GM10847 (cell line): Measurements from ENCODE around the gene ARMH3.

Experiments used
- POLR2A ChIP-seq: IDR thresholded peaks from 2 replicates; pipeline ENCODE4 v1.6.1; 2011; ENCODE audit not compliant: insufficient read length; ENCODE audit errors: extremely low read depth

The ARMH3 gene

GRCh38 chr10:101830322-101831168 lies 225.4 kb downstream of the ARMH3 start:
- peak; percentile 44 for TF ChIP-seq POLR2A

DNA sequence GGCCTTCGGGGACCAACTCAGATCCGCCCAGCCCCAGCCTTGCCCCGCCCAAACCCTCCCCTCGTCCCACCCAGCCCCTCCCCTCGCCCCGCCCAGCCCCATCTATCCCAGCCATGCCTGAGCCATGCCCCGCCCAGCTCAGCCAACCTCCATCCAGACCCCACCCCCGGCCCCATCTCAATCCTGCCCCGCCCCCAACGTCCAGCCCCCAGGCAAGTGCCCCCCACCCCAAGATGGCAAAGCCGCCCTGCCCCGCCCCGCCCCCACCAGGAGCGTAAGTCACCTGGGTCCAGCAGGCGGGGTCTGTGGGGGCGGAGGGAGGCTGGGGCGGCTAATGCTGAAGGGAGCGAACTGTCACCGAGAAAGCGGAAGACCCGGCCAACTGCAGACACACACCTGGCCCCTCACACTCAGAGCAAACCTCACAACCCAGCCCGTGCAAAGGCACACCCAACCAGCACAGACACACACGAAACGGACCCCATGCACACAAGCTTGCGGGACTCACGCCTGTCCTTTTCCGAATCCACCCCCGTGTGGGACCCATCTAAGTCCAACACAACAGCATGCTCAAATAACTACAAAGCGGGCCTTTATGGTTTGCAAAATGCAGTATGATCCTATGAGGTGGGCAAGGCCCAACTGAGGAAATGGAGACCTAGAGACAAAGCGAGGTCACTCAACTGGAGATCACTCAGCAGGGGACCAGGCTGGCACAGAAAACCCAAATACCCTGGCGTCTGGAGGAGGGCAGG lies 226.2 kb downstream of the ARMH3 start:
- no peak for TF ChIP-seq POLR2A

GRCh38 chr10:101828766-101829551 lies 227.0 kb downstream of the ARMH3 start:
- TF ChIP-seq POLR2A, result no peak

DNA sequence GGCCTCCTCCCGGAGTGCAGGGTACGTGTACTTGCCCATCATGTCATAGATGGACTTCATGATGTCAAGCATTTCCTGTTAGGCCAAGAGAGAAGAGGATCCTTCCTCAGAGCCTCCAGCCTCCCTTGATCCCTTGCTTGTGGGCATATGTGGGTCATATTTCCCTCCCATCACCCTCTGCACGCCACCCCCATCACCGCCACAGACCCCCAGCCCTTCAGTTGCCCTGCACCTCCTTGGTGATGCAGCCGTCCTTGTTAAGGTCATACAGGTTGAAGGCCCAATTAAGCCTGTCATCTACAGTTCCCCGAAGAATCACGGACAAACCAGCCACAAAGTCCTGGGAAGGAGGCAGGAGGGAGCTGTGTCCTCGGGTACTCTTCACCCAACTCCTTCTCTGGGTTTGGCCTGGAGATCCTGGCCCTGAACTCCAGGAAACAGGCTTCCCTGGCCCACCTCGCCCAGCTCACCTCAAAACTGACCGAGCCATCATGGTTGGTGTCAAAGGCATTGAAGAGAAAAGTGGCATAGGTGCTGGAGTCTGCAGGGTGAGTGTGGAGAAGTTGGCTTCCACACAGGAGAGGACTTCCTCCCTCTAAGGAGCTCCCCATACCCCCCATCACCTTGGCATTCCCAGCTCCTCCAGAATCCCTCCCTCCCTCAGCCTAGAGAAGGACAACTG lies 227.9 kb downstream of the ARMH3 start:
- TF ChIP-seq POLR2A, result no peak

- TF ChIP-seq POLR2A, result no peak
Measured at GRCh38 chr10:101826852-101827434, 229.0 kb downstream of the ARMH3 start.

GRCh38 chr10:101824736-101825135 lies 231.2 kb downstream of the ARMH3 start:
- no peak for TF ChIP-seq POLR2A

- TF ChIP-seq POLR2A, result no peak
Measured at GRCh38 chr10:101818872-101819633, 236.9 kb downstream of the ARMH3 start.

GRCh38 chr10:101818119-101818871 lies 237.7 kb downstream of the ARMH3 start, which contains the start of gene OGA:
TSS of gene OGA (minus strand) at chr10:101818444. CDS start at chr10:101818022, 422 bp downstream.
- peak; percentile 96 for TF ChIP-seq POLR2A

DNA sequence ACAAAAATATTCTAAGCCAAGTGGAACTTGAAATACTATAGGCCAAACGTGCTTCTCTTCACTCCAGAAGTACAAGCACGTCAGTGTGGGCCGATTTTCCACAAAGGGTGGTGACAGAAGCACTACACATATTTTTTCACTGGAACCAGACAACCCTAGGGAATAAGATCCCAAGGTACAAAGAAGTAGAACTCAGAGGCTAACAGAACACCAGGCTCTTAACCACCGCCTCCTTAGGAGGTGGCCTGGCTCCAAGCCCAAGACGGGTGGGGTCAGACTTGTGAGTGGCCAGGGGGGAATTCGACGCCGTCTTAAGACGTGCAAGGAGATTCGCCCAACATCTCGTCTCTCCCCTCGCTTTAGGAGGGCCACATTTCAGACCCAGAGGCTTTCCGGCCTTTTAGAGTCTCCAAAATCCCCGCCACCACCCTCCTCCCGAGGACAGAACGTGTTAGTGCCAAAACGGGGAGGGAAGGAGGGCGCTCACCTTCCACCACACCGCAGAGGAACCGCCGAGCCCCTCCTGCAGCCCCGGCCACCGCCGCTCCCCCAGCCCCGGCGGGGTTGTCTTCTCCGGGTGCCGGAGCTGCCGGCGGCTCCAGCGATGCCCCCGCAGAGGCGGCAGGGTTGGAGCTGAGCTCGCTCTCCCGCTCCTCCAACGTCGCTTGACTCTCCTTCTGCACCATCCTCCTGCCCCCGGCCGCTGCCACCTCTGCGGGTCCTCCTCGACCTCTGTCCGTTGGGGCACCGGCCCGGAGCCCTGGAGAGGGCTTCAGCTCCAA lies 238.4 kb downstream of the ARMH3 start:
- TF ChIP-seq POLR2A, result no peak

DNA sequence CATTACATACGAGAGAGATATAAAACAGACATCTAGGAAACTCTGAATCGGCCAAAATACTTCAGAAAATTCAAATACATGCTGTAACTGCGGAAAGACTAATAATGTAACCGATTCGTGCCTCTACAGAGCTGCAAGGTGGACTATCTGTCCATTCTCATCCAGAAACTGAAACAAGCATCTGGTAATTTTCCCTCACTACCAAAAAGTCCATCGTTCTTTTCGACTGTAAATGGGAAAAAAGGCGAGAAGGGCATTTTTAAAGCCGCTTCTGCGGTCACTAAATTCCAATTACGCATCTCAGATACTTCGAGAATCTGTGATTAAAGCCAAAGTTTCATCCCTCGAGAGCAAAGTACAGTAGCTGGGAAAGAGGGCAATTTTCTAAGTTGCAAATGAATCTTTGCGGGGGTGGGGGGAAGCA lies 239.0 kb downstream of the ARMH3 start:
- TF ChIP-seq POLR2A, result no peak

DNA sequence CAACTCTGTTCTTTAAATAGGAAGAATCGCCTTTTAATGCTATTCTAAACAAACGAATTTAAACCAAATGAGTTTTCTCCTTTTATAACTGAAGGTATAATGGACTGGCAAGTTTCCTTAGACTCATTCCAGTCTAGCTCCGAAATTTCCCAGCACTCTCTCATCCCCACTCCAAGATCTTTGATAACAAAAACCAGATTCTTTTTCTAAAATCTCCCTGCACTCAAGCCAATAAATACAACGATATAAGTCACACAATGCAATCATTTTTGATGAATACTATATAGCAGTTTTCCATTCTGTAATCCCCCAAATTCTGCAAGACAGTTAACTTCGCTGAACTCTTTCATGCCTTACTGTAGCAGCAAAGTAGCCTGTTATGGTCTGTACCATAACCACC lies 239.6 kb downstream of the ARMH3 start:
- no peak for TF ChIP-seq POLR2A

GRCh38 chr10:101814466-101815071 lies 241.4 kb downstream of the ARMH3 start:
- TF ChIP-seq POLR2A, result no peak
